ENCODE results near the gene ZNF611.

DNA sequence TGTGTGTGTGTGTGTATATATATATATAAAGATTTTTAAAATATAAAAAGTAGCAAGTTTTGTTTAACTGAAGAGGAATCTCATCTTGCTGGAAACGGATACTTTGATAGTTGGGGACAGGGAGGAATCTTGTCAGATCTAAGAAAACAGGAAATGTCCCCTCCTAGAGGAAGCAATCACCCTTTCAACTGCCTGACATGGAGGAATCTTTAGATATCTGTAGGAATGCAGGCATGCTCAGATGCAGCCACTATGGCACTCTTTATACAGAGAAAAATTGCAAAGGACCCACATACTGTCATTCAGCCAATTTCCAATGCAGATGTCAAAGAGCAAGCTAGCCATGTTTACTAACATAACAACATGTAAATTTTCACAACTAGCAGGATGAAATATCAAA, 38.8 kb downstream of the ZNF611 start:
- TF ChIP-seq, protein P1, sequence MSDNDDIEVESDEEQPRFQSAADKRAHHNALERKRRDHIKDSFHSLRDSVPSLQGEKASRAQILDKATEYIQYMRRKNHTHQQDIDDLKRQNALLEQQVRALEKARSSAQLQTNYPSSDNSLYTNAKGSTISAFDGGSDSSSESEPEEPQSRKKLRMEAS (IDR thresholded peaks at IDR 0.05): no peak
- TF ChIP-seq, protein P2, sequence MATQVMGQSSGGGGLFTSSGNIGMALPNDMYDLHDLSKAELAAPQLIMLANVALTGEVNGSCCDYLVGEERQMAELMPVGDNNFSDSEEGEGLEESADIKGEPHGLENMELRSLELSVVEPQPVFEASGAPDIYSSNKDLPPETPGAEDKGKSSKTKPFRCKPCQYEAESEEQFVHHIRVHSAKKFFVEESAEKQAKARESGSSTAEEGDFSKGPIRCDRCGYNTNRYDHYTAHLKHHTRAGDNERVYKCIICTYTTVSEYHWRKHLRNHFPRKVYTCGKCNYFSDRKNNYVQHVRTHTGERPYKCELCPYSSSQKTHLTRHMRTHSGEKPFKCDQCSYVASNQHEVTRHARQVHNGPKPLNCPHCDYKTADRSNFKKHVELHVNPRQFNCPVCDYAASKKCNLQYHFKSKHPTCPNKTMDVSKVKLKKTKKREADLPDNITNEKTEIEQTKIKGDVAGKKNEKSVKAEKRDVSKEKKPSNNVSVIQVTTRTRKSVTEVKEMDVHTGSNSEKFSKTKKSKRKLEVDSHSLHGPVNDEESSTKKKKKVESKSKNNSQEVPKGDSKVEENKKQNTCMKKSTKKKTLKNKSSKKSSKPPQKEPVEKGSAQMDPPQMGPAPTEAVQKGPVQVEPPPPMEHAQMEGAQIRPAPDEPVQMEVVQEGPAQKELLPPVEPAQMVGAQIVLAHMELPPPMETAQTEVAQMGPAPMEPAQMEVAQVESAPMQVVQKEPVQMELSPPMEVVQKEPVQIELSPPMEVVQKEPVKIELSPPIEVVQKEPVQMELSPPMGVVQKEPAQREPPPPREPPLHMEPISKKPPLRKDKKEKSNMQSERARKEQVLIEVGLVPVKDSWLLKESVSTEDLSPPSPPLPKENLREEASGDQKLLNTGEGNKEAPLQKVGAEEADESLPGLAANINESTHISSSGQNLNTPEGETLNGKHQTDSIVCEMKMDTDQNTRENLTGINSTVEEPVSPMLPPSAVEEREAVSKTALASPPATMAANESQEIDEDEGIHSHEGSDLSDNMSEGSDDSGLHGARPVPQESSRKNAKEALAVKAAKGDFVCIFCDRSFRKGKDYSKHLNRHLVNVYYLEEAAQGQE (IDR thresholded peaks at IDR 0.05; ENCODE audit: low read depth): no peak
- TF ChIP-seq FOXM1 (IDR thresholded peaks at IDR 0.05; ENCODE audit: borderline replicate concordance, low read depth) (no peak), RAD21 (IDR thresholded peaks at IDR 0.05; ENCODE audit: low read depth) (no peak), YY1 (IDR thresholded peaks at IDR 0.05; ENCODE audit: low read depth) (no peak), CREB1 (IDR thresholded peaks at IDR 0.05; ENCODE audit: low read depth) (no peak), ZBTB7A (IDR thresholded peaks at IDR 0.05; ENCODE audit: low read depth) (no peak), EP300 (IDR thresholded peaks at IDR 0.05; ENCODE audit: borderline replicate concordance) (no peak), NFIC (IDR thresholded peaks at IDR 0.05) (no peak), TEAD4 (IDR thresholded peaks at IDR 0.05) (no peak), EGR1 (IDR thresholded peaks at IDR 0.05) (no peak), TAF1 (IDR thresholded peaks at IDR 0.05; ENCODE audit: low read depth) (no peak), TCF12 (IDR thresholded peaks at IDR 0.05; ENCODE audit: low read depth) (no peak), CEBPB (IDR thresholded peaks at IDR 0.05) (no peak)

Data from Ishikawa (cell line).